Suprapubic skin (tissue), 4 donors: ENCODE measurements around the gene TRIM9. TPM values are rescaled to one million over a fixed set of nuclear protein-coding genes. Genes with fewer than 3 reads are reported as not detected.

Source experiments
- DNase-seq, 2 donors: peaks; one replicate each; pipeline ENCODE4 v3.0.0-alpha.2; 2019; ENCODE audit warnings: low spot score in 2 of 2
- H3K27ac ChIP-seq: fragments of 200-600 bp; sonication (generic); one replicate; pipeline ENCODE4 v1.5.1; 2019
- H3K27me3 ChIP-seq: fragments of 200-600 bp; sonication (generic); one replicate; pipeline ENCODE4 v1.5.1; 2019
- H3K36me3 ChIP-seq: fragments of 200-600 bp; sonication (generic); one replicate; pipeline ENCODE4 v1.5.1; 2019
- H3K4me1 ChIP-seq: fragments of 200-600 bp; sonication (generic); one replicate; pipeline ENCODE4 v1.5.1; 2019
- H3K4me3 ChIP-seq: fragments of 200-600 bp; sonication (generic); one replicate; pipeline ENCODE4 v1.5.1; 2019; ENCODE audit warnings: mild to moderate bottlenecking
- H3K9me3 ChIP-seq: fragments of 200-600 bp; sonication (generic); one replicate; pipeline ENCODE4 v1.5.1; 2019
- CTCF ChIP-seq, 2 donors: fragments of 200-600 bp in 1 of 2; fragments of 450-650 bp in 1 of 2; sonication (generic) in 1 of 2; IDR thresholded peaks; one replicate each; pipeline ENCODE4 v1.5.1; 2016 to 2019; ENCODE audit warnings: antibody characterized with exemption in 2 of 2, mild to moderate bottlenecking in 1 of 2, moderate library complexity in 1 of 2
- EP300 ChIP-seq: sonication (generic); formaldehyde crosslinking; IDR thresholded peaks from one replicate; pipeline ENCODE4 v1.6.1; 2017; ENCODE audit warnings: antibody characterized with exemption
- POLR2A ChIP-seq, 2 donors: fragments of 450-650 bp; IDR thresholded peaks; one replicate each; pipeline ENCODE4 v1.6.1; 2017; ENCODE audit warnings: antibody characterized with exemption in 2 of 2, mild to moderate bottlenecking in 2 of 2, moderate library complexity in 2 of 2
- POLR2AphosphoS5 ChIP-seq, 3 donors: sonication (generic); formaldehyde crosslinking; IDR thresholded peaks; one replicate each; pipeline ENCODE4 v1.6.1; 2017; ENCODE audit warnings: antibody characterized with exemption in 3 of 3
- WGBS: methylation state at CpG from one replicate; pipeline ENCODE4 v1.1.5; 2018; 5-methylcytosine and 5-hydroxymethylcytosine counted together
- total RNA-seq, 4 donors: library from RNA; depleted of rRNA; stranded (reverse); fragments of >200 nt; gene quantifications; one replicate each; pipeline ENCODE4 v1.1.0, GENCODE V29; 2016

Gene TRIM9
- total RNA-seq, 4 donors from 2014 or later, result 0.45 to 5.0 (median 1.8) TPM

- peaks cover 22% of the 10 kb centered on the region for H3K4me1 ChIP-seq
- 53% methylated on average over 5 of the region's 5 CpGs for WGBS
- H3K36me3 ChIP-seq, result no peaks in the 10 kb centered on the region
- TF ChIP-seq EP300, result no peak
- no peak for TF ChIP-seq POLR2AphosphoS5 (IDR thresholded peaks at IDR 0.05)
- peak in 1 of 2 donors; percentile 59 for TF ChIP-seq CTCF (IDR thresholded peaks at IDR 0.05)
- no peak for TF ChIP-seq POLR2A (IDR thresholded peaks at IDR 0.05)
- DNase-seq, result peak in 1 of 2 donors; percentile 74
- no peaks in the 10 kb centered on the region for H3K9me3 ChIP-seq
- H3K4me3 ChIP-seq, result no peak overlapping the region
- H3K27ac ChIP-seq, result peak overlapping the region; percentile 87
- no peaks in the 10 kb centered on the region for H3K27me3 ChIP-seq
Measured at GRCh38 chr14:50955373-50956043, 139.4 kb downstream of the TRIM9 start.

- no peak for DNase-seq
- no peak overlapping the region for H3K4me3 ChIP-seq
- TF ChIP-seq EP300 (no peak), CTCF (IDR thresholded peaks at IDR 0.05) (peak; percentile 48 to 58), POLR2AphosphoS5 (IDR thresholded peaks at IDR 0.05) (no peak), POLR2A (IDR thresholded peaks at IDR 0.05) (no peak)
- H3K27ac ChIP-seq, result peak overlapping the region; percentile 87
- WGBS, result 17% methylated on average over 1 of the region's 1 CpG
- H3K36me3 ChIP-seq, result no peaks in the 10 kb centered on the region
- H3K27me3 ChIP-seq, result no peaks in the 10 kb centered on the region
- no peaks in the 10 kb centered on the region for H3K9me3 ChIP-seq
- H3K4me1 ChIP-seq, result peaks cover 22% of the 10 kb centered on the region
Measured at GRCh38 chr14:50954811-50955372, 140.0 kb downstream of the TRIM9 start.

- H3K27me3 ChIP-seq, result no peaks in the 10 kb centered on the region
- WGBS, result 100% methylated on average over 1 of the region's 1 CpG
- no peaks in the 10 kb centered on the region for H3K36me3 ChIP-seq
- no peaks in the 10 kb centered on the region for H3K9me3 ChIP-seq
- H3K4me1 ChIP-seq, result peaks cover 22% of the 10 kb centered on the region
- H3K27ac ChIP-seq, result no peak overlapping the region
- H3K4me3 ChIP-seq, result no peak overlapping the region
- TF ChIP-seq POLR2AphosphoS5 (IDR thresholded peaks at IDR 0.05) (no peak), EP300 (no peak), CTCF (IDR thresholded peaks at IDR 0.05) (no peak), POLR2A (IDR thresholded peaks at IDR 0.05) (no peak)
- no peak for DNase-seq
Measured at GRCh38 chr14:50953502-50953901, 141.4 kb downstream of the TRIM9 start.

GRCh38 chr14:50951032-50951431 is 143.9 kb downstream of the TRIM9 start:
- no peaks in the 10 kb centered on the region for H3K36me3 ChIP-seq
- no peak overlapping the region for H3K4me3 ChIP-seq
- no peak for DNase-seq
- no peaks in the 10 kb centered on the region for H3K9me3 ChIP-seq
- no peak overlapping the region for H3K27ac ChIP-seq
- TF ChIP-seq EP300, result no peak
- no peak for TF ChIP-seq CTCF (IDR thresholded peaks at IDR 0.05)
- no peak for TF ChIP-seq POLR2A (IDR thresholded peaks at IDR 0.05)
- TF ChIP-seq POLR2AphosphoS5 (IDR thresholded peaks at IDR 0.05), result no peak
- peaks cover 19% of the 10 kb centered on the region for H3K4me1 ChIP-seq
- no peaks in the 10 kb centered on the region for H3K27me3 ChIP-seq
- WGBS, result 94% methylated on average over 6 of the region's 6 CpGs

- TF ChIP-seq EP300 (no peak), POLR2AphosphoS5 (IDR thresholded peaks at IDR 0.05) (no peak), CTCF (IDR thresholded peaks at IDR 0.05) (no peak)
- no peak for DNase-seq
- H3K27me3 ChIP-seq, result no peaks in the 10 kb centered on the region
Measured at GRCh38 chr14:50948205-50948604, 146.7 kb downstream of the TRIM9 start.

More at GRCh38 chr14:50948205-50948604, 146.7 kb downstream of the TRIM9 start:
- Histone ChIP-seq H3K9me3 (no peaks in the 10 kb centered on the region), H3K4me3 (no peak overlapping the region), H3K36me3 (no peaks in the 10 kb centered on the region), H3K27ac (no peak overlapping the region), H3K4me1 (peaks cover 15% of the 10 kb centered on the region)
- 89% methylated on average over 2 of the region's 2 CpGs for WGBS
